HG03064 (cell line): ENCODE data around the gene FOXO6.

ENCODE experiments used
- ATAC-seq: cut with Tn5 transposase; IDR thresholded peaks from one replicate; pipeline ENCODE4 v1.9.1; 2021; ENCODE audit warnings: low read depth; ENCODE audit not compliant: unreplicated experiment

The FOXO6 gene

GRCh38 chr1:41380979-41381691 is 19.9 kb downstream of the FOXO6 start:
- ATAC-seq = no peak

DNA sequence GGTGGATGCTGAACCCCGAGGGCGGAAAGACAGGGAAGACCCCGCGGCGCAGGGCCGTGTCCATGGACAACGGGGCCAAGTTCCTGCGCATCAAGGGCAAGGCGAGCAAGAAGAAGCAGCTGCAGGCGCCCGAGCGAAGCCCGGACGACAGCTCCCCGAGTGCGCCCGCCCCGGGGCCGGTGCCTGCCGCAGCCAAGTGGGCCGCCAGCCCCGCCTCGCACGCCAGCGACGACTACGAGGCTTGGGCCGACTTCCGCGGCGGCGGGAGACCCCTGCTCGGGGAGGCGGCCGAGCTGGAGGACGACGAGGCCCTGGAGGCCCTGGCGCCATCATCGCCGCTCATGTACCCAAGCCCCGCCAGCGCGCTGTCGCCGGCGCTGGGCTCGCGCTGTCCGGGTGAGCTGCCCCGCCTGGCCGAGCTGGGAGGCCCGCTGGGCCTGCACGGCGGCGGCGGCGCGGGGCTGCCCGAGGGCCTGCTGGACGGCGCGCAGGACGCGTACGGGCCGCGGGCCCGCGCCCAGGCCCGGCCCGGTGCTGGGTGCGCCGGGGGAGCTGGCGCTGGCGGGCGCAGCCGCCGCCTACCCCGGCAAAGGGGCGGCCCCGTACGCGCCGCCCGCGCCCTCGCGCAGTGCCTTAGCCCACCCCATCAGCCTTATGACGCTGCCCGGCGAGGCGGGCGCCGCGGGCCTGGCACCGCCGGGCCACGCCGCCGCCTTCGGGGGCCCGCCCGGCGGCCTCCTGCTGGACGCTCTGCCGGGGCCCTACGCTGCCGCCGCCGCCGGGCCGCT is 20.7 kb downstream of the FOXO6 start:
- no peak for ATAC-seq

GRCh38 chr1:41382480-41383090 is 21.4 kb downstream of the FOXO6 start:
- ATAC-seq = no peak

DNA sequence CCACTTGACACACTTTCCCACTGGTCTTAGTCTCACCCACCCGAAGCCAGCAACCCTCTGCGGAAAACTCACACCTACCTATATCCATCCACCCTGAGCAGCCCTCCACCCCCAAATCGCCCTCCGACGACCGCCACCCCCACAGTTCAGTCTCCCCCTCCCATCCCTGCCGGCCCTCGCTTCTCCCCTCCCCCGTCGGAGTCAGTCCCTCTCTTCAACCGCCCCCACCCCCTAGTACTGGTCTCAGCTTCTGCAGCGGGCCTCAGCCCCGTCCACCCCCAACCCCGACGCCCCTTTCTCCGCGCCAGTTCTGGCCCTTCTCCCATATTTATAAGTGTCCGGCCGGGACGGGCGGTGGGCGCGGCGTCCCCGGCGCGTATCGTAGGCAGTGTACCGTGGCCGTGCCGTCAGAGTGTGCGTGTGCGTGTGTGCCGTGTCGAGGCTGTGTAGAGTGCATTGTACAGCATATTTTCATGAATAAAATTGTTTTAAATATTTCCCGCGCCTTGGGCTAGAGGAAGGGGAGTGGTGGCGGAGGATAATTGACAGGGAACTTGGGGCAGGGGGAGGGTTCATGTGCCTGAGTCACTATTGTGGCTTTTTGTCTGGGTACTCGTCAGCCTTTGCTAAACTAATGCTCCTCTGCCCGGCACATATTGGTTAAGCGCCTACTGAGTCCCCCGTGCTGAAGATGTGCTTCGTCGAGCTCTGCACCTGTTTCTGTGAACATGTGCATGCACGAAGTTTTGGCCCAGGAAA is 22.0 kb downstream of the FOXO6 start:
- ATAC-seq = no peak

GRCh38 chr1:41384579-41384978 is 23.3 kb downstream of the FOXO6 start:
- ATAC-seq = no peak

DNA sequence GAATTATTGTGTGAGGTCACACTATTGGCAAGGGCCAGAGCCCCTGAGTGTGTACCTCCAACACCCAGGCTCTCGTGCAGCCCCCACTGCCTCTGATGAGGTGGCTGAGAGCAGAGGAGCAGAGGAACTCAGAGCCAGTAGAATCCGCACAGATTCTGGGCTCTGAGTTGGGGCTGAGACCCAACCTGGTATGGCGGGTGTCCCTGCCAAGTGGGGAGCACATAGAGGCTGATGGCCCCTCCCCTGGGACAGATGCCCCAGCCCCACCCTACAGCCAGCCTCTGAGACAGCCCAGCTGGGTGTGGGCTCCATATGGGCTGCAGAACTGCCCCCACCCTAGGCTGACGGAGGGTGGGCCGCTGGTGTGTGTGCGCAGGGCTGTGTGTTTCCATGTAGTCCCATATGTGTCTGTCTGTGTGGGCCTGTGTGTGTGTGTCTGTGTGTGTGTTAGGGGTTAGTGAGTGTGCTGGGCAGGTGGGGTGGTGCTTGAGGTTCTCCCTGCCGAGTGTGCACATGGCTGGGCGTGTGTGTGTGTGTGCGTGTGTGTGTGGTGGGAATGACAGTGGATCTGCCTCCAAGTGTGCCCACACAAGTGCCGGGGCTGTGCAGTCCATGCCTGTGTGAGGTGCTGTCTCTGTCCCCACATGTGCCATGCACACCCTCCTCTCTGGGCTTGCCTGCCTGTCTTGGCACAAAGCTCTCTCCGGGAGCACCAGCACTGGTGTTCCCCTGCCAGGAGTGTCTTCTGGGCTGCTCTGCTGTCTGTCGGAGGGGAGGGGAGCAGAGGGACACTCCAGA is 24.4 kb downstream of the FOXO6 start:
- no peak for ATAC-seq

GRCh38 chr1:41386196-41386663 is 25.0 kb downstream of the FOXO6 start:
- ATAC-seq = no peak

GRCh38 chr1:41387667-41388091 is 26.4 kb downstream of the FOXO6 start:
- no peak for ATAC-seq

DNA sequence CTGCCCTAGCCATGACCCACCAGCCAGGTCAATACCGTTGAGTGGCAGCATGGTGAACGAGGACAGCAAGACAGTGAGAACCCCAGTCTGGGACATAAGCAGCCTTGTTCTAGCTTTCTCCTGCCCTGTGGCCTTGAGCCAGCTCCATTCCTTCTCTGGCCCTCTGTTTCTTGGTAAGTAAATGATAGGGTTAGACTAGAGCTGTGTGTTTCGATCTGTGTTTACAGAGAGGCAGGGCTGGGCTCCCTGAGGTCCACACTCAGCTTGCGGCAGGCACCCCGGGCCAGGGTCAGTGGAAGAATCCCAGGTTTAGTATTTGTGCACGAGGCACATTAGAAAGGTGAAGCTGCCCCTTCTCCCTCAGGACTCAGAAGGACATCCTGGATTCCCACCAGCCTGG is 27.3 kb downstream of the FOXO6 start:
- ATAC-seq = no peak

DNA sequence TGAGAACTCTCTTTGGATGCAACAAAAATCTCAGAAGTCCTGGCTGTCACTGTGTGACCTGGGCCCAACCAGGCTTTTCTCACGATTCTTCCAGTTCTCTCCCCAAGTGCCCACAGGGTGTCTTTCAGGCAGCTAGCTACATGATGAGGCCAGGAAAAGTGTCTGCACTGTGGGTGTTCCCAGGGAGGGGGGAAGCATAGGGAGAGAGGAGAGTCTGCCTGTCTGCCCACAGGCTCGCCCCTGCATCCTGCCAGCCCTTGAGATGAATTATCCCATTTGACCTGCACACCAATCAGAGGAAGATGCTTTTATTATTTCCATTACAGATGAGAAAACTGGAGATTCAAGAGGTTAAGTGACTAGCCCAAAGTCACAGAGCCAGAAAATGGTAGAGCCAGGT is 27.8 kb downstream of the FOXO6 start:
- ATAC-seq = no peak

DNA sequence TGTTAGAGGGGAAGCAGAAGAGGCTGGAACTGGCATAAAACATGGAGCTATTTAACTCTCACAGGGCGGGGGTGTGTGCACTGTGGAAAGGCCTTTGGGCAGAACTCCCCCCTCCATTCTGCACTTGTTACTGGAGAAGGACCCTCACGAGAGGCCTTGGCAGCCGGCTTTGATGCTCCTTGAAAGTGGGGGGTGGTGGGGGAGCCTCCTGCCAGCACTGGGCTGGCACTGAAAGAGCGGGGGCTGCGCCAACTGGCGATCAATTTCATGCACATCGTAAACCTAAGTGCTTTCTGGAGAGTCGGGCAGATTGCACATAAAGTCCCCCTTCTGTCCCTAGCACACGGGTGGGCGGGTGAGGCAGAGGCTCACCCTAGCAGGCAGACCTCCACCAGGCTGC is 28.9 kb downstream of the FOXO6 start:
- ATAC-seq = no peak

- ATAC-seq = no peak
Observed at GRCh38 chr1:41390573-41390972, 29.3 kb downstream of the FOXO6 start.

DNA sequence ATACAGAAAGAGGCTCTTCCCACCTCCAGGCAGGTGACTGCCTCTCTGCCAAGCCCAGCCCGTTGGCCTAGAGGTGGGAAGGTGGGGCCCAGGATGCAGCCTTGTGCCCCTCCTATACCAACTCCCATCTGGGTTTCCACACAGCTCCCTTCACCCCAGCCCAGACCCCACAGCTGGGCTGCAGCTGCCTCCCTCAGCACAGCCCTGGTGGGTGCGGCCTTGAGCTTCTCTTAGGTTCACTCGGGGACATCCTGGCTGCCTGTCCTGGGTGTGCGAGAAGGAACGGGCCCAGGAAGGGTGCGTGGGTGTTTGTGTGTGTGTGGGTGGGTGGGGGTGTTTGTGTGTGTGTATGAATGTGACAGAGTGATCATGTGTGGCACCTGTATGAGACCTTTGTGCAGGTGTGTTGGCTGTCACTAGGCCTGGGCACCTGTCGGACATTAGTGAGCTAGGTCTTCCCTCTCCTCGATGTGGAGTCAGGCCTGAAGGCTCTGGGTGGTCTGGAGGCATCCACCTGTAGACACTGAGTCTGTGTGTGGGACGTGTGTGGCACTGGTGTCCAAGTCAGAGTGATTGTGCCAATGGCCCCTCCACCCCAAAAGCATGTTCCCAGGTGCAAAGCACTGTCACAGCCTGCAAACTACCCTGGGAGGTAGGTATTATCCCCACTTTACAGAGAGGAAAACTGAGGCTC is 30.7 kb downstream of the FOXO6 start:
- no peak for ATAC-seq

GRCh38 chr1:41392528-41392924 is 31.3 kb downstream of the FOXO6 start:
- no peak for ATAC-seq

DNA sequence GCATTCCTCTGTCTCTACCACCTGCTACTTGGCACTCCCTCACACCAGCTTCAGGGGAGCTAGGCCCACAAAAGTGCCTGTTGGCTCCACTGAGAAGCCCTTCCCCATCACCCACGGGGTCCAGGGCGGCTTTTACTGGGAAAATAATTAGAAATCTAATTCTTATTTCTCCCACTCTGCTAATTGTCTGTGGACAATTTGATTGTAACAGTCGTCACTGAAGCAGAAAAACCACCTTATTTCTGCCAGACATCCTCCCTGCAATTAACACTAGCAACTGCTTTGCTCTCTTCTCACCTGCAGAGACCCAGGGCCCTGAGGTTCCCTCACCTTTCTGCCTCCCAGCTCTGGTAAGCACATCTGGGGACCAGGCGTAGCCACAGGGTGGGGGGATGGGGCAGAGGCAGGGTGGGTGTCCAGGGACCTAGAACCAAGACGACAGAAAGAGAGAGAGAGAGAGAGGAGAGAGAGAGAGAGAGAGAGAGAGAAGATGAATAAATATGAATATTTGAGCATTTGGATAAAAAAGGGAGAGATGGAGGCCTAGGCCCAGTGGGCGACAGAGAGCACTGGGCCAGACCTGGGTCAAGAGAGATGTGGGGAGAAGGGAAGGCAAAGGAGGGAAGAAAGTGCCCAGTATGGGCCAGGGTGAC is 32.6 kb downstream of the FOXO6 start:
- no peak for ATAC-seq

GRCh38 chr1:41394369-41394744 is 33.1 kb downstream of the FOXO6 start:
- no peak for ATAC-seq

- no peak for ATAC-seq
Observed at GRCh38 chr1:41394959-41395956, 34.0 kb downstream of the FOXO6 start.

- no peak for ATAC-seq
Observed at GRCh38 chr1:41396084-41396483, 34.9 kb downstream of the FOXO6 start.
